Activated T-cell treated with anti-CD3 and anti-CD28 coated beads for 4 hours (primary cell): Measurements from ENCODE around the gene TEX19.
A peak's percentile ranks its signal among the peaks of the same experiment; 100 is the strongest.
"Not testable (repeated sequence)": the region's sequence is repeated elsewhere in the genome, so short reads cannot be mapped to it uniquely, and the experiment has no call there.

ENCODE experiments used
- DNase-seq: peaks from one replicate; pipeline ENCODE4 v3.0.0-alpha.2; 2020

The TEX19 gene

DNA sequence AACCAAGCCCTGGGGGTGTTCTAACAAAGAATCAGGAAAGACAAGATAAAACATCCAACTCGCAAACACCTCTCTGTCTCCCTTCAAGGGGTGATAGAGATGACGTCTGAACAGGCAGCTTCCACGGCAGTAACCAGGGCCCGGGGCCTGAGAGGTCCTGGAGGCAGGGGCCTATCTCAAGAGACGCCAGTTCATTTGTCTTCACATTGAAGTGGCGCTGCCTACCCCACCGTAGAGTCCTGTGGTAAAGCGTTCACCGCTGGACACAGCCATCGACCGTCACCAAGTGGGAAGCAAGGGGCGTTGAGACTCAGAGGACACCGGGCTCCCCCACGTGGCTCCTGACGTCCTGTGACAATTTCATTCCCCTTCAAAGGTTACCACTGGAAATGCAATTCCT, 33.9 kb downstream of the TEX19 start:
- no peak for DNase-seq

DNA sequence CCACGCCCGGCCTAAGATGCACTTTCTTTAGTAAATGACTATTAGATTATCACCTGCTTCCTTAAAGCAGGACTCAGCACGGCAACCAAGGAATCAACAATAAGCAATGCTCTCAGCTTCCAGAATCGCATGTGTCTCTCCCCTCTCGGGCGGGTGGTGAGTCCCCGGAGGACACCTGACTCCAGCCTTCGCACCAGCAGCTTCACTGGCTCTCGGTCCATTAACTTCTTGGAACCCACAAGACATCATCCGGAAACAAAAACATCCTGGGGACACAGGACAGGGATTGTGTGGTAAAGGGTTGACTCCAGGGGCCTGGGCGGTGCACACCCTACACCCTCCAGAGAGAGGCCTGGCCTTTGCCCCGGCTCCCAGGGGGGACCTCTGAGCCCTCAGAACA, 35.2 kb downstream of the TEX19 start:
- DNase-seq, result no peak

DNA sequence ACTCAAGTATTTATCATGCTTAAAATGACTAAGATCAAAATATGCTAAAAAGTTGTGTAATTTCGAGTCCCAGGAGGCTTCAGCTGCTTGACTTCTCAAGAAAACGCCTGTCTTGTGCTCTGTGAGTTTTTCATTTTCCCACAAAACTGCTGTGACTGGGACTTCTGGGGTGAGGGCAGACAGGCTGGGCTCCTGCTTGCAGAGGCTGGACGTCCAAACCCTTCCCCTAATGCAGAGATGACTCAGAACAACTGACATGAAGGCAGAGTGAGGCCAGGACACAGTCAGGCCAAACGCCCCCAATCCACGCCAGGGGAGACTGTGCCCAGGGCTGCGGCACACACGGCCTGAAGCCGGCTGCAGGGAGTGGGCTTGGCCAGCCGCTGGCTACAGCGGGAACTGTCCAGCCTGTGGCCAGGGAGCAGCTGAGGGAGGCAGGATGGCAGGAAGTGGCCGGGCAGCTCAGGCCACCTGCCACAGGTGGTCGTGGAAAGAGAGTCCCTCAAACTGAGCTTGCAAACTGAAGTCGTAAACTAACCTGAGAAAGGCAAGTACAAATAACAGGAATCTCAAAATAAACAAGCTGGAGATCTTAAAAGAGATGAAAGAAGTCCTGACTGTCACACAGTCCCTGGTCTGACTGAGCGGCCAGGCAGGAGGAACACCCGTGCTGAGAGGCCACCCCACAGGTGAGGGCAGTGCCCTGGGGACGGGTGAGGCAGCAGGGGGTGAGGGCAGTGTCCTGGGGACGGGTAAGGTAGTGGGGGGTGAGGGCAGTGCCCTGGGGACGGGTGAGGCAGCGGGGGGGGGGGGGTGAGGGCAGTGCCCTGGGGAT, 37.8 kb downstream of the TEX19 start:
- no peak for DNase-seq

DNA sequence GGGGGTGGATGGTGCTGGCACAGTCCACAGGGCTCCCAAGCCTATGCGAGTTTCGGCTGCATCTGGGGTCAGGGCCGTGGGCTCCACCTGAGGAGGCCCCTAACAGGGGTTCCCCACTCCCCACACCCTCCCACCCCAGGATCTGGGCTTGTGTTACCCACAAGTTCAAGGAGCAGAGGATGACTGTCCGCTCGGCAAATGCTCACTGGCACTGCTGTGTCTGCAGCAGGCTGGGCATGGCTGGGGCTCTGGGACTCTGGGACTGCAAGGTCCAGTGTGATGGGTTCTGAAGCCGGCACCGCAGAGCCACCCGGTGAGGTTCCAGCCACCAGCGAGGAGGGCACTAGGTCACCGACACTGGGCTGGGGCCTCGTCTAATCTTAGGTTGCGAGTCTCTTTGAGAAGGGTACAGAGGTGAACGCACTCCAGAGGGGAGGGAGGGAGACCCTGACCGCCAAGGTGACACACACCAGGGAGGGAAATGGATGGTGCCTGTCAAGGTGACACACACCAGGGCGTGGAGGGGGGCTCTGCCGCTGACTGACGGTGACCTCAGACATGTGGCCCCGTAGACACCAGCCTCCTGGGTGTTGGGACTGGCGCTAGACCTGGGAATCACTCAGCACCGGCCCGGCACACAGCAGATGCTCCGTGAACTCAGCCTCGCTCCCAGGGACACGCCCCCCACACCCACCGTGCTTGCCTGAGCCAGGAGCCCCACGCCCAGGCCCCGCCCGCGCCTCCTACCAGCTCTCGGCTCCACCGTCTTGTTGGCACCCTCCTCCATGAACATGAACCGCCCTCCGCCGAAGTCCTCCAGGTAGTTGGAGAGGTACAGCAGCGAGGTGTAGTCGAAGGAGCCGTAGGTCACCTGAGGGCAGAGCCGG, 38.6 kb downstream of the TEX19 start:
- no peak for DNase-seq

DNA sequence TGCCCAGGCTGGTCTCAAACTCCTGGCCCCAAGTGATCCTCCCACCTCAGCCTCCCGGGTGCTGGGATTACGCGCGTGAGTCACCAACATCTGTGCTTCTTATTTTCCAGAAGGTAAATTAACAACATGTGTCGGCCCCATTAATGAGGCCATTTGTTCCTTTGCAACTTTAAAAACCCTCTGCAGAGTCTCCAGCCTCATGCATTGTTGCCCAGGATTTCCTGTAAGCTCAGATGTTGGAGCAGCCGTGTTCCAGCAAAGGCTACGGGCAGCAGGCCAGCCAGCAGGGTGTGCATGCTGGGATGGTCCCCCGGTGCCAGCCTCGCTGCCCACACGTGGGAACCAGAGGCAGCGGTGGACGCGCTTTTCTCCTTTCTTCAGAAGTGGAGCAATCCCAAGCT, 40.0 kb downstream of the TEX19 start:
- DNase-seq, result no peak

DNA sequence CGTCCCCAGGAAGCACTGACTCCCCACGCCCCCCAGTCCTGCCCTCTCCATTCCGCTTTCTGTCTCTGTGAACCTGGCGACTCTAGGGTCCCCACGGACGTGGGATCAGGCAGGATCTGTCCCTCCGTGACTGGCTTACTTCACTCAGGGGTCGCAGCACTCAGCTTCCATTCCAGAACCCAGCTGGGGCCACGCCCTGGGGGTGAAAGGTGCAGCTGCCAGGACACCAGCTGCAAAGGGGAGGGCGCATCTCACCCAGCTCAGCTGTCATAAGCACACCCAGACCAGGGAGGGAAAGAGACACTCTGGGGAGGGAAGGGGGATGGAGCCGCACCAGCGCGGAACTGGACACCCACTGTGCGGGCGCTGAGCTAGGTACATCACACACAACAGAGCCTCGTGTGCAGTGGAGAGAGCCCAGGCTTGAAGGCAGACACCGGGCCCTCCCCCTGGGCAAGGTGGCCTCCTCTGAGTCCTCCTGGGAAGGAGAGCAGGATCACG, 40.6 kb downstream of the TEX19 start:
- DNase-seq, result no peak

DNA sequence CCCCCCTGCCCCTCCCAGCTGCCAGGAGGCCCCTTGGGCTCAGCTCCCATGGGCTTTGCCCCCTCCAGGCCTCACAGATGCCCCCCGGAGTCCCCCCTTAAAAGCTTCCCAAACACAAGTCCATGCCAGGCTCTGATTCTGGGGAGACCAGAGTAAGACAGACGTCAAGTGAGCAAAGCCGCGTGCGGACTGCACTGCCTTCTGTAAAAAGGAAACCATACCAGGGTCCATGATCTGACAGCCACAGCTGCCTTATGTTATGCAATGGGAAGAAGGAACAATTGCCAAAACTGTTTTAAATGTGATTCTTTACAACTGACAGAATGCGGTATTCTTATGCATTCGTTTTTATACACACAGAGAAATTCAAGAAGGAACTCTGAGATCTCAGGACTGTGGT, 41.2 kb downstream of the TEX19 start:
- DNase-seq, result no peak

DNA sequence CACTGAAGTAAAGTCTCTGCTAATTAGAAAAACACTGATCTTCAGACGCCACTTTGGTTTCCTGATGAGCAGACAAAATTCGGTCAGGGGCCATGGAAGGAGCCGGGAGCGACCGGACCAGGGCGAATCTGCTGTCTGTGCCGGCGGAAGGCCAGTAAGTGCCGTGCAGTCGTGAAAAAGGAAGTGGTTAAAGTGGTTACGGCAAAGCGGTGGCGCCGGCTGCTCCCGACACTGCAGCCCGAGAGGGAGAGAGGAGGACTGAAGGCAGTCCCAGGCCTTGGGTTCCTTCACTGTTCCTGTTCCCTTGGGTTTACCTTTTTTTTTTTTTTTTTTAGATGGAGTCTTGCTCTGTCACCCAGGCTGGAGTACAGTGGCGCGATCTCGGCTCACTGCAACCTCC, 41.8 kb downstream of the TEX19 start:
- peak; percentile 13 for DNase-seq

DNA sequence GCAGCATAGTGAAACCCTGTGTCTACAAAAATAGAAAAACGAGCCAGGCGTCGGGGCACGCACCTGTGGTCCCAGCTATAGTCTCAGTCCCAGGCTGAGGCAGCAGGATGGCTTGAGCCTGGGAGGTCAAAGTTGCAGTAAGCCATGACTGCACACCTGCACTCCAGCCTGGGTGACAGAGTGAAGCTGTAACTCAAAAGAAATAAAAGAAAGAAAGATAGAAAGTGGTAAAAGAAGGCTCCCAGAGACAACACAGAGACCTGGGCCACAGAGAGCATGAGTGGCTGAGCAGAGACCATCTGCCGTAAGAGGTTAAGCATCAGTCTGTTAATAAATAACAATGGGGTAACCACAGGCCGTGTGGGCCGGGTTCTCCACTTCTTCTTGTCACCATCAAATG, 43.8 kb downstream of the TEX19 start:
- DNase-seq, result no peak

DNA sequence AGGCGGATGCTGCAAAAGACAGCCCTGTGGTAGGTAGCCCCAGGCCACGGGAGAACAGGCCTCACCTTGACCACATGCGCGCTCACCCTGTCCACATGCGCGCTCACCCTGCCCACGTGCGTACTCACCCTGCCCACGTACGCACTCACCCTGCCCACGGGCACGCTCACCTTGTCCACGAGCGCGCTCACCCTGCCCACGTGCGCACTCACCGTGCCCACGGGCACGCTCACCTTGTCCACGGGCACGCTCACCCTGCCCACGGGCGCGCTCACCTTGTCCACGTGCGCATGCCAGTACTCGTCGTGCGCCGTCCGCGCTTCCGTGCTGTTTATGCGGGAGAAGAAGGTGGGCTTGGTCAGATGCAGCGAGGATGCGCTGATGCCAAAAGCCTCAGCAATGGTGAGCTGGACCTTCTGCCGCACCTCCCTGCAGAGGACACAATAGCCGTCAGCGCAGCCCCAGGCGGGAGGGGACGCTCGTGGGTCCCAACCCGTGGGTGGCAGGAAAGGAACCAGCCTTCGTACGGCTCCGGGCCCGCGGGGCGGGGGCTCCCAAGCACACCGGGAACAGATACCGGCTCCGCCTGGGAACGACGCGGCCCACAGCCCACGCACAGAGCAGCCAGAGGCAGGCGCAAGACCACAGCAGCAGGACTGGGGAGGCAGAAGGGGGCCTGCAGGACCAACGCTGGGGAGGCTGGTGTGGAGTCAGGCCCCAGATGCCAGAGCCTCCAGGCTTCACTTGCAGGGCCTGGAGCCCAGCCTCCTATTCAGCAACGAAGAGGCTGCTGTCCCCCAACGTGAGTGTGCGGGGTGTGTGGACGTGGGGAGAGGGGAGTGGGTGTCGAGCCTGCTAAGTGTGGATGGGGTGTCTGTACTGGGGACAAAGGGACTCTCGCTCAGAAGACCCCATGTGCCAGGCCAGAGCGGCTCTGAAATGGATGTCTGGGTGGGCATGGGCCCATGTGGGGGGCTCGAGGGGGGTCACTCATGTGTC, 44.9 kb downstream of the TEX19 start:
- no peak for DNase-seq

DNA sequence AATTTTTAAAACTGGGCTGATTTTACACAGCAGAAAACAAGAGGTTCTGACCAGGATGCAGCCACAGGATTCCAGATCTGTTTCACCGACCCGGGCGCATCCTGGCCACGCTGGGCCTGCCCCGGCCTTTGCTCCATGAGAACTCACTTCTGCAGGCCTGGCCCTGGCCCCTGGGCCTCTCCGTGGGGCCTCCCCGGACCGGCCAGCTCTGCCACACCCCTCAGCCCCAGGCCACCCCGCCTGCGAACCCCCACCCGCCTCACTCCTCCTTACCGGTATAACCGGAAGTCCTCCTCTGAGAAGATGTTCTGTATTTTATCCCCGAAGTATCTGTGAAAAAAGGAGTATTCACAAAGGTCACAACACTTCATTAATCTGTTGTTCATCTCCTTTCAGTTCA, 46.0 kb downstream of the TEX19 start:
- DNase-seq, result no peak

DNA sequence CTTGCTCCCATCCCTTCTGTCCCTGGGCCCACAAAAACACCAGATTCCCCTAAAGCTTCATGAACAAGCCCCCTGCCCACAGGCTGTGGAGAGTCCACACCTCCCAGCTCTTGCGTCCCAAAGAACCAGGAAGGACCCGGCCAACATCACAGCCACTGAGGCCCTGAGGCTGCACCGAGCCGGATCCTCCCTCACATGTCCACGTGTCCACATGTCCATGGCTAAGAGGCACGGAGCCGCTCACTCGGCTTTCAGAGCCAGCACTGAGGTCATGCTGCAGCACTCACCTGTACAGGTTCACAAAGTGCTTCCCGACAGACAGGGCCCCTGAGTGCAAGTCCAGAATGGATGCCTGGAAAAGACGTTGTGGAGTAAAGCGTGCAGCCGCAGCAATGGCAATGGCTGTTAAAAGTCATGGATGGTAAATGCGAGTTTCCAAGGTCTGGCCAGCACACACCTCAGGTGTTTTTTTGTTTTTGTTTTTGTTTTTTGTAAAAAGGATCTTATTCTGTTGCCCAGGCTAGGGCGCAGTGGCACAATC, 47.2 kb downstream of the TEX19 start:
- DNase-seq, result no peak

DNA sequence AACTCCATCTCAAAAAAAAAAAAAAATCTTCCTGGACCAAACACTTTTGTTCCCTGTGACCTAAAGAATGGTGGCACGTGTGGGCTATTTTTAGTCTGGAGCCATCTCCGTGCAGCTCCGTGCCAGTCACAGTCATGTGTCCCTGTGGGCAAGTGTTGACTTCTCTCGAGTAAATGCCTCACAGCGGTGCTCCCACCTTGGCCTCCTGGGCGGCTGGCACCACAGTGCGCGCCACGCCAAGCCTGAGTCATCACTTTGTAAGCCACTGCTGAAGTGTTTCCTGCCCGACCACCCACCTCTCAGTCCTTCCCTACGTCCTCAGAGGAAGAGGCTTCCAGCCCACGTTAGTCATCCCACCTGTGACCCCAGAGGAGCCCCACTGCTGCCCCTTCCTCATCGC, 48.2 kb downstream of the TEX19 start:
- no peak for DNase-seq

DNA sequence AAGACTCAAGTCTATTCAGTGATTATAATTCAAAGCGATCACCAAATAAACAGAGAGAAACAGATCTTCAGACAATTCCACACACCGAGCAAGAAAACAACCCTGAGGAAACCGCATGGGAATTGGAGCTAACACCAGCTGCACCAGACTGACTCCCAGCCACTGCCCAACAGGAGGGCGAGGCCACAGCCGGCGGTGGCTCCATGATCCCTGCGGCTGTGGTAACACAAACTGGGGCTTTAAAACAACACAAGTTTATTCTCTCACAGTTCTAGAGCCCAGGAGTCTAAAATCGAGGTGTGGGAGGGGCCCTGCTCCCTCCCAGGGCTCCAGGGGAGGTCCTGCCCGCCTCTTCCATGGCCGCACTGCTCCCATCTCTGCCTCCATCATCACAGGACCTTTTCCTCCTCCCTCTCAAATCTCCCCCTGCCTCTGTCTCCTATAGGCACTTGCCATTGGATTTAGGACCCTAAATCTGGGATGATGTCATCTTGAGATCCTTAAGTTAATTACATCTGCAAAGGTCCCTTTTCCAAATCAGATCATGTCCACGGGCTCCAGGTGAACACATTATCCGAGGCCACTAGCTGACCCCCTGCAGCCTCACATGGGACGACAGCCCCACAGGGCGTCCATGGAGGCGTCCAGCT, 49.4 kb downstream of the TEX19 start:
- DNase-seq, result no peak

DNA sequence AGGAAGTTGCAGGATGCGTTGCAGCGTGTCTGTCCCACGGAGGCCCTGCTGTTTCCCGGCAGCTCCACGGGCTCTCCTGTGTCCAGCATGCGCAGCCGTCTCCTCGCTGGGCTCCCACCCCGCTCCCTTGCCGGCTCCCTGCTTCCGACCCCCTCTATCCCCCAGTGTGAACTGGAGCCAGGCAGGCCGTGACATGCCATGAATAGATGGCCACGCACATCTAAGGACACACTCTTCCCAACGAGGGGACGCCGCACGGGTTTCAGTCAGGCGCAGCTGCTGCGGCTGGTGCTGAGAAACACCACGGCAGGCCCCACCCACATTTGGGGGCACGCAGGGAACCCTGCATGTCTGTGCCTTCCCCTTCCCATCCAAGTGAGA, 49.9 kb downstream of the TEX19 start:
- no peak for DNase-seq

DNA sequence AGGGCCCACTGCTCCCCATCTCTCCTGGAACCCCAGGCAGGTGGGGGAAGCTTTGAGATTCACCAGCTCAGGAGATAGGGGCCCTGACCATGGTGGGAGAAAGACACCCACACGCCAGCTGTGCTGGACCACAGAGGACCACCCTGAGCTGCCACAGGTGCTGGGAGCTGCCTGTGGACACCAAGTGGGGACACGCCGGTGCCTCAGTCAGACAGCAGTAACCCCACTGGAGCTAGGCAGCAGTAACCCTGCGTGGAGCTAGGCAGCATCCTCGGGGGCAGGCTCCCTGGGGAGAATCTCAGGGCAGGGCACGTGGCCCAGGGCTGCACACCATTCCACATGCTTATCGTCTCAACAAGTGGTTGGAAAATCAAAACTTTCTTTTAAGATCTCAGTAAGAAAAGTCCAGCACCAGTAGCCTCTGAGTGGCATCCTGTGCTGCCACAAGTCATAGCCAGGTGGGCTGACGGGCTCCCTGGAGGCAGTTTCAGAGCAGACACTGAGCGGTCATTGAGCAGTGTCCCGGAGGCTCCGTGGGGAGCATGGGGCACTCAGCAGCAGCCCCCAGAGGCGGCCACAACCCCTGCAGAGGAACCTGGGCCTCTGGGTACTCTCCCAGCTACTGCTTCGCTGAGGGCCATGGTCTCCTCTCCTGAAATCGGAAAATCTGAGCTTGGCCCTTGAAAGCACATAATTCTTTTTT, 51.1 kb downstream of the TEX19 start:
- DNase-seq, result no peak

DNA sequence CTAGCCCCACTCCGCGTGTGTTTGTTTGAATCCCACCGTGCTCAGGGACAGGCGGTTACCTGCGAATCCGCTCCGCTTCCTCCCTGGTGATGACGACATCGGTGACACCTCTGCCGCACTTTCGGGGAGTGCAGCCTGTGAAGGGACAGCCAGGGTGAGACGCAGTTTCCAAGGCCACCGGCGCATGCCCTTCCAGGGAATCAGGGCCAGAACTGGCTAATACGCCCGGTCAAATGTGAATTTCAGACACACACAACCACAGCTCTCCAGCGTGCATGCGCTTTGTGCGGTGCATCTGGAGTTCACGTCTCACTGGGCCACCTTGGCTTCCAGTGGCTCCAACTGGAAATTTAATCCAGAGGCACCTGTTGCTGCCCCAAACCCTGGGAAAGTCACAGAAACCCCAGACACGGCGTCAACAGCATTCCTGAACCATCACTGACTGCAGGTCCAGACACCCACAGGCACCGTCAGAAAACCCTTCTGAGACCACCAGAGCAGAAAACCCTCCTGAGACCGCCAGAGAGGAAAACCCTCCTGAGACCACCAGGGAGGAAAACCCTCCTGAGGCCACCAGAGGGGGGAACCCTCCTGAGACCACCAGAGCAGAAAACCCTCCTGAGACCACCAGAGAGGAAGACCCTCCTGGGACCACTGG, 52.5 kb downstream of the TEX19 start:
- no peak for DNase-seq

DNA sequence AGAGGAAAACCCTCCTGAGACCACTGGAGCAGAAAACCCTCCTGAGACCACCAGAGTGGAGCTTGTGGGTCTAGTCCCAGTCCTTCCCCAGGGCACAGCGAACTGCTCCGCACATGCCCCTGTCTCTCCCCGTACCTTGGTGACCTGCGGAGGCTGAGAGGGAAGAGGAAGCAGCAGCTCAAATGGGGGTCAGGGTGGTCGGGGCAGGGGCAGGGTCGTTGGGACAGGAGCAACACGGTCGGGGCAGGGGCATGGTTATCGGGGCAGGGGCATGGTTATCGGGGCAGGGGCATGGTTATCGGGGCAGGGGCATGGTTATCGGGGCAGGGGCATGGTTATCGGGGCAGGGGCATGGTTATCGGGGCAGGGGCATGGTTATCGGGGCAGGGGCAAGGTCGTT, 53.0 kb downstream of the TEX19 start:
- not testable (repeated sequence) for DNase-seq

DNA sequence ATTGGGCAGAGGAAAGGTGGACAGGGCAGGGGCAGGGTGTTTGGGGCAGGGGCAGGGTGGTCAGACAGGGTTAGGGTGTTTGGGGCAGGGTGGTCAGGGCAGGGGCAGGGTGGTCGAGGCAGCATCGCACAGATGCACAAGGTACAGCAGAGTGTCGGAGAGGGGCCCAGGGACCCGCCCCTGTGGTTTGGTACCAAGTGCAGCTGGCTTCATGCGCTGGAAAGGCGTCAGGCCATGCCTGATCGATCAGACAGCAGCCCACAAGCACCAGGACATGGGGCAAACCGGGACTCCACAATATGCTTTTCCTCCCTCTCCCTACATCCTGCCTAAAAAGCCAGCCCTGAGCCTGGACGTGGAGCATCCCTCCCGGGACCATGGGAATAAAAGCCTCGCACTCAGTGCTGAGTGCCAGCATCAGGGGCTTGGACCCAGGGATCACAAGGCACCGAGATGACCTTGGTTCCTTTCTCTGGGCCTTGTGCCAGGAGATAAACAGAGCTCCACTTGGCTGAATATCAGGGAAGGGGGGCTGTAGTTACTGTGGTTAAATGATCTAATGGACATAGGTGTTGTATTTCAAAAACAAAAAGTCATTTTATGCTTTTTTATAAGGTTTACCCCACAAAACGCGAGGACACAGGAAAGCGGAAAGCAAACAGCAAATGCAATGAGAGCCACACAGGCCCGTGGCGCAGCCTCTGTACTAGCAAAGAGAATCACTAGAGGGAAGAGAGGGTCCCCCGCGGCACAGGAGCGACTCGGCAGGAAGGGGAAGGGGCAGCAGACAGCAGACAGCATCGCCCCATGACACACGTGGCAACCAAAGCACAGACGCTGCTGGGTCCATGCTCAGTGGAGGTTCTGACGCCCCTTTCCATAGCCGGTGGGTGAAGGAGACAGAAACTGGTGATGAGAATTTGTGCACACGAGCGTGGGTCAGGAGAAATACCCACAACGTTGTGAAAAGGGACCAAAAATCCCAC, 53.8 kb downstream of the TEX19 start:
- DNase-seq, result no peak
